Measurements from ENCODE around the gene KLK15. TPM values are rescaled to one million over a fixed set of nuclear protein-coding genes. Genes with fewer than 3 reads are reported as not detected.
A peak's percentile ranks its signal among the peaks of the same experiment; 100 is the strongest.

The KLK15 gene
- total and polyA plus RNA-seq, 2 of the 13 experiments (the other 11 are each of a cell fraction or from before 2014, with no cell fraction given): not detected

DNA sequence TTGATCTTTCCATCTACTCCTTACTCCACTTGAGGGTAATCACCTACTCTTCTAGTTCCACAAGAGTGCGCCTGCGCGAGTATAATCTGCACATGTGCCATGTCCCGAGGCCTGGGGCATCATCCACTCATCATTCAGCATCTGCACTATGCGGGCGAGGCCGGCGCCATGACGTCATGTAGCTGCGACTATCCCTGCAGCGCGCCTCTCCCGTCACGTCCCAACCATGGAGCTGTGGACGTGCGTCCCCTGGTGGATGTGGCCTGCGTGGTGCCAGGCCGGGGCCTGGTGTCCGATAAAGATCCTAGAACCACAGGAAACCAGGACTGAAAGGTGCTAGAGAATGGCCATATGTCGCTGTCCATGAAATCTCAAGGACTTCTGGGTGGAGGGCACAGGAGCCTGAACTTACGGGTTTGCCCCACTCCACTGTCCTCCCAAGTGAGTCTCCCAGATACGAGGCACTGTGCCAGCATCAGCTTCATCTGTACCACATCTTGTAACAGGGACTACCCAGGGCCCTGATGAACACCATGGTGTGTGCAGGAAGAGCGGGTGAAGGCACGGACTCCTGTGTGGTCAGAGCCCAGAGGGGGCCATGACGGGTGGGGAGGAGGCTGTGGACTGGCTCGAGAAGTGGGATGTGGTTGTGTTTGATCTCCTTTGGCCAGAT is 37.2 kb upstream of the KLK15 start (continued):
- TF ChIP-seq HOMEZ (CRISPR knock-in tag; IDR thresholded peaks at IDR 0.05; ENCODE audit: low read depth) (no peak), HNF4A (CRISPR knock-in tag; IDR thresholded peaks at IDR 0.05) (no peak), TCF7L2 (IDR thresholded peaks at IDR 0.05; ENCODE audit: low read depth, low read length) (no peak), ZFY (CRISPR knock-in tag; IDR thresholded peaks at IDR 0.05) (0 out of 2 replicates have a peak, but pooled peaks have one; percentile 20), ZNF850 (CRISPR knock-in tag; conservative IDR thresholded peaks at IDR 0.05) (no peak), ZNF503 (CRISPR knock-in tag; IDR thresholded peaks at IDR 0.05) (no peak), CTCF (CRISPR knock-in tag; IDR thresholded peaks at IDR 0.05) (peak; percentile 51), CREB1 (IDR thresholded peaks at IDR 0.05) (peak; percentile 96), CREB1 (CRISPR knock-in tag; IDR thresholded peaks at IDR 0.05) (peak; percentile 93)
- TF ChIP-seq, protein P1, sequence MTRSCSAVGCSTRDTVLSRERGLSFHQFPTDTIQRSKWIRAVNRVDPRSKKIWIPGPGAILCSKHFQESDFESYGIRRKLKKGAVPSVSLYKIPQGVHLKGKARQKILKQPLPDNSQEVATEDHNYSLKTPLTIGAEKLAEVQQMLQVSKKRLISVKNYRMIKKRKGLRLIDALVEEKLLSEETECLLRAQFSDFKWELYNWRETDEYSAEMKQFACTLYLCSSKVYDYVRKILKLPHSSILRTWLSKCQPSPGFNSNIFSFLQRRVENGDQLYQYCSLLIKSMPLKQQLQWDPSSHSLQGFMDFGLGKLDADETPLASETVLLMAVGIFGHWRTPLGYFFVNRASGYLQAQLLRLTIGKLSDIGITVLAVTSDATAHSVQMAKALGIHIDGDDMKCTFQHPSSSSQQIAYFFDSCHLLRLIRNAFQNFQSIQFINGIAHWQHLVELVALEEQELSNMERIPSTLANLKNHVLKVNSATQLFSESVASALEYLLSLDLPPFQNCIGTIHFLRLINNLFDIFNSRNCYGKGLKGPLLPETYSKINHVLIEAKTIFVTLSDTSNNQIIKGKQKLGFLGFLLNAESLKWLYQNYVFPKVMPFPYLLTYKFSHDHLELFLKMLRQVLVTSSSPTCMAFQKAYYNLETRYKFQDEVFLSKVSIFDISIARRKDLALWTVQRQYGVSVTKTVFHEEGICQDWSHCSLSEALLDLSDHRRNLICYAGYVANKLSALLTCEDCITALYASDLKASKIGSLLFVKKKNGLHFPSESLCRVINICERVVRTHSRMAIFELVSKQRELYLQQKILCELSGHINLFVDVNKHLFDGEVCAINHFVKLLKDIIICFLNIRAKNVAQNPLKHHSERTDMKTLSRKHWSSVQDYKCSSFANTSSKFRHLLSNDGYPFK (CRISPR knock-in tag; IDR thresholded peaks at IDR 0.05; ENCODE audit: borderline replicate concordance): no peak
- TF ChIP-seq, protein P2, sequence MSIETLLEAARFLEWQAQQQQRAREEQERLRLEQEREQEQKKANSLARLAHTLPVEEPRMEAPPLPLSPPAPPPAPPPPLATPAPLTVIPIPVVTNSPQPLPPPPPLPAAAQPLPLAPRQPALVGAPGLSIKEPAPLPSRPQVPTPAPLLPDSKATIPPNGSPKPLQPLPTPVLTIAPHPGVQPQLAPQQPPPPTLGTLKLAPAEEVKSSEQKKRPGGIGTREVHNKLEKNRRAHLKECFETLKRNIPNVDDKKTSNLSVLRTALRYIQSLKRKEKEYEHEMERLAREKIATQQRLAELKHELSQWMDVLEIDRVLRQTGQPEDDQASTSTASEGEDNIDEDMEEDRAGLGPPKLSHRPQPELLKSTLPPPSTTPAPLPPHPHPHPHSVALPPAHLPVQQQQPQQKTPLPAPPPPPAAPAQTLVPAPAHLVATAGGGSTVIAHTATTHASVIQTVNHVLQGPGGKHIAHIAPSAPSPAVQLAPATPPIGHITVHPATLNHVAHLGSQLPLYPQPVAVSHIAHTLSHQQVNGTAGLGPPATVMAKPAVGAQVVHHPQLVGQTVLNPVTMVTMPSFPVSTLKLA (IDR thresholded peaks at IDR 0.05): no peak
- TF ChIP-seq, protein P3, sequence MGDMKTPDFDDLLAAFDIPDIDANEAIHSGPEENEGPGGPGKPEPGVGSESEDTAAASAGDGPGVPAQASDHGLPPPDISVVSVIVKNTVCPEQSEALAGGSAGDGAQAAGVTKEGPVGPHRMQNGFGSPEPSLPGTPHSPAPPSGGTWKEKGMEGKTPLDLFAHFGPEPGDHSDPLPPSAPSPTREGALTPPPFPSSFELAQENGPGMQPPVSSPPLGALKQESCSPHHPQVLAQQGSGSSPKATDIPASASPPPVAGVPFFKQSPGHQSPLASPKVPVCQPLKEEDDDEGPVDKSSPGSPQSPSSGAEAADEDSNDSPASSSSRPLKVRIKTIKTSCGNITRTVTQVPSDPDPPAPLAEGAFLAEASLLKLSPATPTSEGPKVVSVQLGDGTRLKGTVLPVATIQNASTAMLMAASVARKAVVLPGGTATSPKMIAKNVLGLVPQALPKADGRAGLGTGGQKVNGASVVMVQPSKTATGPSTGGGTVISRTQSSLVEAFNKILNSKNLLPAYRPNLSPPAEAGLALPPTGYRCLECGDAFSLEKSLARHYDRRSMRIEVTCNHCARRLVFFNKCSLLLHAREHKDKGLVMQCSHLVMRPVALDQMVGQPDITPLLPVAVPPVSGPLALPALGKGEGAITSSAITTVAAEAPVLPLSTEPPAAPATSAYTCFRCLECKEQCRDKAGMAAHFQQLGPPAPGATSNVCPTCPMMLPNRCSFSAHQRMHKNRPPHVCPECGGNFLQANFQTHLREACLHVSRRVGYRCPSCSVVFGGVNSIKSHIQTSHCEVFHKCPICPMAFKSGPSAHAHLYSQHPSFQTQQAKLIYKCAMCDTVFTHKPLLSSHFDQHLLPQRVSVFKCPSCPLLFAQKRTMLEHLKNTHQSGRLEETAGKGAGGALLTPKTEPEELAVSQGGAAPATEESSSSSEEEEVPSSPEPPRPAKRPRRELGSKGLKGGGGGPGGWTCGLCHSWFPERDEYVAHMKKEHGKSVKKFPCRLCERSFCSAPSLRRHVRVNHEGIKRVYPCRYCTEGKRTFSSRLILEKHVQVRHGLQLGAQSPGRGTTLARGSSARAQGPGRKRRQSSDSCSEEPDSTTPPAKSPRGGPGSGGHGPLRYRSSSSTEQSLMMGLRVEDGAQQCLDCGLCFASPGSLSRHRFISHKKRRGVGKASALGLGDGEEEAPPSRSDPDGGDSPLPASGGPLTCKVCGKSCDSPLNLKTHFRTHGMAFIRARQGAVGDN (CRISPR knock-in tag; IDR thresholded peaks at IDR 0.05): peak; percentile 37; the same call in 1 of the 2 replicates
